NCI-H1436 (cell line): ENCODE results near the gene TP53RK.

Experiments used
- DNase-seq: peaks from one replicate; lab custom pipeline; 2025; lab: John Stamatoyannopoulos, UW

TP53RK gene

DNA sequence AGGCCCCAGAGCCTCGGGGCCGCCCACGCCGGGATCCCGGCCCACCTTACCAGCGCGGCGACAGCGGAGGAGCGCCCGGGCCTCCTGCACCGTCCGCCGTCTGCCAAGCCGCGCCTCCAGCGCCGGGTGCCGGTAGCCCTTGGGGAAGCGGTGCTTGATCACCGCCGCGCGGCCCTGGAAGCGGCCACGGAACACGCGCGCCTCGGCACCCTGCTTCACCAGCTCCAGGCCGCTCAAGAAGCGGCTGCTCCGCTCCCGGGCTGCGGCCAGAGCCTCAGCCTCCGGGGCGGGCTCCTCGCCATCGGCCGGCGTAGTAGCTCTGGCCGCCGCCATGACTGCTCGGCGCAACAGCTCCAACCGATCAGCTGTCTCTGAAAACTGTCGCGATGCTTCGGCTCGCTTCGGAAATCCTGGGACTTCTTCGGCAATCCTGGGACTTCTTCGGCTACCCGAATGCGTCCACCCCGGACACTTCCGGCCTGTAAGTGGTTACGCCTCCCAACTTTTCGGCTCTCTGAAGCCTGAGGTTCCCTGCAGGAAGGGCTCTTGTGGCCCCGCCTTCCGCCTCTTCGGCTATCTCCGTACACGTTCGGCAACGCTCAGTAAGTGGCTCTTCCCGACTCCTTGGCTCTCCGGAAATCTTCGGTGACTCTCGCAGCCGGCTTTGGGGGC lies at the start of gene TP53RK:
TP53RK (minus strand) TSS at position 363 of the 672 bp plus-strand sequence; CDS start at position 333, 30 bp downstream.
- peak; percentile 94 for DNase-seq

- no peak for DNase-seq
These were observed 46.2 kb upstream of the TP53RK start for GRCh38 chr20:46735436-46735835.

- DNase-seq, result no peak
These were observed 42.5 kb upstream of the TP53RK start for GRCh38 chr20:46731770-46732169.

- no peak for DNase-seq
These were observed 36.2 kb upstream of the TP53RK start for GRCh38 chr20:46725186-46726165.

GRCh38 chr20:46724343-46724959 lies 35.2 kb upstream of the TP53RK start:
- DNase-seq, result no peak

DNA sequence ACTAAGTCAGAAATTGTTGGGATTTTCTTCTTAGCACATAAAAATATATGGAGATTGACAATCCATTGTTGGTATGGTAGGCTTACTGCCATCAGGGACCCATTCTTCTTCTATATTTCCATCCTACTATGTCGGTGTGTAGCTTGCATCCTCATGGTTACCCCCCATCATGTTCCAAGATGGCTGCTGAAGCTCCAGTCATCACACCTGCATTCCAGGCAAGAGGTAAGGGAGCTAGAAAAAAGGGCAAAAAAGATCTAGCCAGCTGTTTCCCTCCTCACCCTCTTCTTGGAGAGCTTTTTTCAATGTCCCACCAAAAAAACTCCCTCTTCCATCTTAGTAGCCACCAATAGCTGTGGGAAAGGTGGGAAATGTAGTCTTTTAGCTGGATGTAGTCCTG lies 33.8 kb upstream of the TP53RK start:
- no peak for DNase-seq

GRCh38 chr20:46722450-46722849 lies 33.2 kb upstream of the TP53RK start:
- DNase-seq, result no peak

- DNase-seq, result no peak
These were observed 32.2 kb upstream of the TP53RK start for GRCh38 chr20:46721476-46721875.

DNA sequence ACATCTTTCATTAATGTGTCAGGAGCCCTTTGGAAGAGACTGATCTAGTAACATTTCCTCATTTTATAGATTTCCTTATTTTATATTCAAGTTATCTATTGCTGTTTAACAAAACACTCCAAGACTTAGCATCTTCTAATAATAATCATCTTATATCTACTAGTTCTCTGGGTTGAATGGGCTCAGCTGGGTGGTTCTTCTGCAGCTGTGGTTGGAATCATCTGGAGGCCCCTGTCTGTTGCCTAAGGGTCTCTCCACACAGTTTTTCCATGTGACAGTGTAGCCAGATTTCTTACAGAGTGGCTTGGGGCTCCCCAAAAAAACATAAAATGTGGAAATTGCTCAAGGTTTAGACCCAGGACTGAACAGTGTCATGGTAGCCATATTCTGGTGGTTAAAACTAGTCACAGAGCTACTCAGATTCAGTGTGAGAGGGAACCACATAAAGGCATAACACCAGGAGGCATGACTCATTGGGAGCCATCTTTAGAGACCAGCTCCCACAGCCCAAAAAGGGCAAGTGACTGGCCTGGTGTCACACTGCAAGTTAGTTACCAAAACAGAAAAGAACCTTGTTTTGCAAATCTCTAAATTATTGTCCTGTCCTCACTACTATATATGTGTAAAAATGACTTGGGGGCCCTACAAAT lies 31.7 kb upstream of the TP53RK start:
- DNase-seq, result no peak

GRCh38 chr20:46720019-46720418 lies 30.8 kb upstream of the TP53RK start:
- DNase-seq, result no peak

DNA sequence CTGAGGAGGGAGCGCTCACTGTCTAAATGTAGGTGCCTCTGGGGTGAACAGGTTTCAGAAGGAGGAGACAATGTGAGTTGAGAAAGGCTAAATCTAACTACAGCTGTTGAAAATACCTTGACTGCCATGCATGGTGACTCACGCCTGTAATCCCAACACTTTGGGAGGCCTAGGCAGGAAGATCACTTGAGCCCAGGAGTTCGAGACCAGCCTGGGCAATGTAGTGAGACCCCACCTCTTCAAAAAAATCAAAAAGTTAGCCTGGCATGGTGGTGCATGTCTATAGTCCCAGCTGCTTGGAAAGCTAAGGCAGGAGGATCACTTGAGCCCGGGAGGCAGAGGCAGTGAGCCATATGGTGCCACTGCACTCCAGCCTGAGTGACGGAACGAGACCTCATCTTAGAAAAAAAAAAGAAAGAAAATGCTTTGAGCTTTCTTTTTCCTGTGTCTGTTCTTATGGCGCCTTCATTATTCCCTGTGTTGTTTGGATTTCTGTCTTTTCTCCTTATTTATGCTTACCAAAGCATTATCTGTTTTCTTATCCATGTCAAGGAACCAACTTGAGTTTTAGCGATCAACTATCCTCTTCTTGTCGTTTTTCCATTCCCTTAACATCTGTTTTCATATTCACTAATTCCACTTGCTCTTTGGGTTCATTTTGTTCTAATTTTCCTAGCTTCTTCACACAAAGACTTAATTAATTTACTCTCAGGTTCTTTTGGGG lies 28.7 kb upstream of the TP53RK start:
- no peak for DNase-seq

DNA sequence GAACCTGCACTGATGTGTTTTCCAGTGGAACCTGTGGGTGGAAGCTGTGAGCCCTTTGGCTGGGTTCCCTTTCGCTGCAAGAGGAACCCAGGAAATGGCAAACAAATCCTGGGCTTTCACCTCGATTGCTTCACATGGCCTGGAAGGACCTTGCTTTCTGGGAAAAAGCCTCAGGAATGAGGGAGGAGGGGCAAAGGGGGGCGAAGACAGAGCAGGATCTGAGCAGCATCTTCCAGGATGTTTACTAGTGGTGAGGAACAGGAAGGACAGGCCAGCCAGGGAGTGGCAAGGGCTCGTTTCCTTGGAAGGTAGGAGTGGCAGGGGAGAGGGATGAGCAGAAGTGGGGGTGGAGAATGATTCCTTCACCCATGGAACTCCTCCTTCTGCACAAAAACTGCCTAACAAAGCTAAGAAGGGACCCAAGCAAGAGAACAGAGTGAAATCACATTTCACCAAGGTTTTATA lies 26.1 kb upstream of the TP53RK start:
- no peak for DNase-seq

DNA sequence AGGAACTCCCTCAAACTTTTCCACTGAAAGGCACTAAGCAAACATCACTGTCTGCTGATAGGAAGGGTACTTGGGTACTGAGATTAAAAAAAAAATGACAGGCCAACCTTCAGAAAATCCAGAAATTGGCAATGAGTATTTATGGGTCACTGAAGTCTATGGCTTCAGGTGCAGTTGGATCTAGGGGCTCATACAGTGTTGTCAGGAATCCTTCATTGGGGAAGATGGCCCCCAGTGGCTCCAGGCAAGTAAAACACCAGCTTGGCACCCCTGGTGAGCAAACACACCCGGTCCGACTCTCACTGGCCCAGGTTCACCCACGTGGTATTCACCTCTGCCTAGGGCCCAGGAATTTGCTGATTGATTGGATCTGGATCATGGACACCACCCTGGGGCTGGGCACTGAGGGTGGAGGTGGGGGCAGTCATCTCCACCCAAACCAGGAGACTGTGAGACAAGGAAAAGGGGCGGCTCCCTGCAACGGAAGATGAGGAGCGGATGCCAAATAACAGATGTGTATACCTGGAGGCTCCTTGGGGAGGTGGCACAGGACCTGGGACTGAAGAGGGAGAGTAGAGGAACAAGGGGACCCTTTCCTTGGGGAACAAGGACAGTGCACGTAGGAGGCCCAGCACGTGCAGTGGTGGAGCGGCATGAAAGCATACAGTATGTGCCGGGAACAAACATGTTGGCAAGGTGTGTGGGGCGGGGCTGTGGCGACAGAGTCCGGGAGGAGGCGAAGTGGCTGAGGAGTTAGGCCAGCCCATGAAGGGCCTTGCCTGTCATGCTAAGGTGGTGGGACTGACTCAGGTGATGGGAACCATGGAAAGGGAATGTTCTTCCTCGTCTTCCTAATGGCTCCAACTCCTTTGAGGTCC lies 25.0 kb upstream of the TP53RK start:
- no peak for DNase-seq

GRCh38 chr20:46712056-46712636 lies 22.9 kb upstream of the TP53RK start:
- no peak for DNase-seq

DNA sequence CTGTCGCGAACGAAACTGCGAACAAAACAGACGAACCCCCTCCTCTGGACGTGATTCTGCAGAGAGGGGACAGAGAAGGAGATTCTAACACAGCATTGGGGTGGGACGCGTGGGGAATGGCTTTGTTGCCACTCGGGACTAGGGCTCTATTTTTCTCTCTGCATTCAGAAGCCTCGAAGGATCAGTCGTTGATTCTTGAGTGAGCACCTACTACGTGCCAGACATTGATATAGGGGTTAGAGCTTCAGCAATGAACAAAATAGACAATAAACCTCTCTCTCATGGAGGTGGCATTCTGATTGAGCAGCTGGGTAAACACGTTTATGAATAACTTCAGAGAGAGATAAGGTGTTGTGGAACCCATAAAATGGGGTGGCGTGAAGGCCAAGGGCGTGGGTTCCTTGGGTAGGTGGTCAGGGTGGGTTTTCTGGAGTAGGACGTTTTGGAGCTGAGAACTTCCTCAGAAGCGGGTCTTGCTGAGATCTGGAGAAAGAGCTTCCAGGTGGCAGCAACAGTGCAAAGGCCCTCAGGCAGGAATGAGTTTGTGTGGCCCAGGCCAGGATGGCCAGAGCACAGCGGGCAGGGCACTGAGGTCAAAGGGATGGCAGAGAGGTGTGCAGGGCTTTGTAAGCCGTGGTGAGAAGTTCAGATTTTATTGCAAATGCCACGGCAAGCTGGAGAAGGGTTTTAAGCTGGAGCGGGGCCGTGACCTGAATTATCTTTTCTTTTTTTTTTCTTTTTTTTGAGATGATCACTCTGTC lies 21.1 kb upstream of the TP53RK start:
- DNase-seq, result no peak

DNA sequence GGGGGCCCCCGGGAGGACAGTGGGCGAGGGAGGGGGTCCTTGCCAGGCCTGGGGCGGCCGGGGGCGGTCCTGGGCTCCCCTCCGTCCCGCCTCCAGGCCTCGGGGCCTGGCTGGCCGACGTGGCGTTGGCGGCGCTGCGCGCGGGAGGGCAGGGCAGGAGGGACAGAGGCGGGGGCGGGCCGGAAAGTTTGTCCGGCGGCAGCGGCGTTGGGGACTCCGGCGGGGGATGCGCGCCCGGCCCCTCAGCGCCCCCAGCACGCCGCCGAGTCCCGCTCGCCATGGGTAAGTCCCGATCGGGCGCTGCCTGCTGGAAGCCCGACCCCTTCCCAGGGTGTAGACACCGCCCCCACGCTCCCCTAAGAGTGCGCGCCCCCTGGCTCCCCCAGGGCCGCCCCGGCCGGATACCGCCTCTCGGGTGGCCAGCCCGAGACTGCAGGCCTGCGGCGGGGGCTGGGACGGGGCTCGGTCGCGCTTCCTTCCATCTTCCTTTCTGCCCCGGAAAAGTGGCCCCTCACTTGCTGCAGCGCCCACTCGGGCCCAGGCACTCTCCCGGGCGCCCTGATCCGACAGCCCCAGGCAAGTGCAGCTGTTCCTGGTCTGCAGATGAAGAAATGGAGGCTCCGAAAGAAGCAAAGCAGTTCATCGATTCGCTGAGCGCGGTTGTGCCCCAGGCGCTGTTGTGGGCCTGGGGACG lies 20.4 kb upstream of the TP53RK start, which contains the start of gene SLC2A10:
SLC2A10 (plus strand) TSS at position 191 of the 694 bp plus-strand sequence; CDS start at position 279, 88 bp downstream.
- DNase-seq, result no peak

GRCh38 chr20:46709055-46709458 lies 19.8 kb upstream of the TP53RK start:
- no peak for DNase-seq

DNA sequence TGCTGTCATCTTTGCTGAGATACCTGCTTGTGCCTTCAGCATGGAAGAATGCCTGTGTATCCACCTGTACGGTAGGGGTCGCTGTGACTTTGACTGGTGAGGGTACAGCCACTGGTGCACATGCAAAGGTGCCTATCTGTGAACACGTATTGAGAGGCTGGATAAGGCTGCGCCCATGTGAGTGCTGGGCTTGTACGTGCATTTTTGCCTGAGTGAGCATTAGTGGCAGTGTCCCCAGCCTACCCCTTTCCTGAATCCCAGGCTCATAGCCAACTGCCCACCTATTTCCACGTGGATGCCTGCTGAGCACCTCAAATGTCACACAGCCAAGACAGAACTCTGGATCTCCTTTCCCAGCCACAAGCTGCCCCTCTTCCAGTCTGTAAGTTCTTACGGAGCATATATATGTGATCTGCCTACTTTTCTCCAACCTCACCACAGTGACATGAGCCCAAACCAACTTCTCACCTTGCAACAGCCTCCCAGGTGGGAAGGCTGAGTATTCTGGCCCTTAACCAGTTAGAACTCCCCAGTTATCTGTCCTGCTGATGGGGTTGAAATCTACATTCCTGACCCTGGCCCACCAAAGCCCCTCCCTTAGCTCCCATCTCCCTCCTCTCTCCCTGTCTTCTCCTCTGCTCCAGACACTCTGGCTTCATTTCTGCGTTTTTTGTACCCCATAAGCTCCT lies 19.1 kb upstream of the TP53RK start:
- no peak for DNase-seq
